ENCODE data around the gene ZNF423. TPM values are rescaled to one million over a fixed set of nuclear protein-coding genes. Genes with fewer than 3 reads are reported as not detected.
"Not testable (repeated sequence)": the region's sequence is repeated elsewhere in the genome, so short reads cannot be mapped to it uniquely, and the experiment has no call there.

The ZNF423 gene
- polyA plus RNA-seq, 5 donors, result 20.1 to 29.9 (median 23.1) TPM

DNA sequence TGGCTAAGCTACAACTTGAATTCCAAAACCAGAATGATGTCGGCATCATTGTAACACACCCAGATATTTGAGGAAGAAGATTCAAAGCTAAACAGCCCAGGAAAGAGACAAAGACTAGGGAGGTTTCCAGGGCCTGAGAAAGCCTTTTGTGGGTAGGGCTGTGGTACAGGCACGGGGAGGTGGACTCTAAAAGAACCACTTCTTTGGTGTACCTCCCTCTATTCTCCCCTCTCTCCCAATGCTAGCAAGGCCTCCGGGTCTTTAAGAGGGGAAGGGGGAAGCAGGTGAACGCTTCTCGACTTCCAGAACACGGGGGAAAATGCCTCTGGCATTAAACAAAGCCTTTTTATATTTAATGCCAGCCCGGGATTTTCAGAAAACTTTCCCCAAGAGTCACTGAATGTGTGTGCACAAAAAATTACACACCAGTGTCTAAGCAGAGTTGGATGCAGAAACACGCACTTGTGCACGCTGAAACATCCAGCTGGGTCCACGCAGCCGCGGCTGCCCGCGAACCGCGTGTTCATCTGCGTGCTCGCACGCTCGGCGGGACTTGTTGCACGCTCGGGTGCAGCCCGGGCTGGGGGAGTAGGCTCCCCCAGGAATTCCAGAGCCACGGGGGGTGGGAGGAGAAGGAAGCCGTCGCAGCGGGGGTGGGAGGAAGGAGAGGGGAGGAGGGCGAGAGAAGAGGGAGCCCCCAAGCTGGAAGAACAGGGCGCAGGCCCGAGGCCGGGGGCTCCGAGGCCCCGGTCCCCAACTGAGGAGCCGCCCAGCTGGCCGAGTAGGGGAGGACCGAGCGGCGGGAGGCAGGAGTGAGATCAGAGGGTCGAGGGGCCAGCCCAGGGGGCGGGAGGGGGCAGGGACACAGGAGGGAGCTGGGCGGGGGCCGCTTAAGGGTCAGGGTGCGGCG lies 20.1 kb upstream of the ZNF423 start:
- DNase-seq, result no peak

DNA sequence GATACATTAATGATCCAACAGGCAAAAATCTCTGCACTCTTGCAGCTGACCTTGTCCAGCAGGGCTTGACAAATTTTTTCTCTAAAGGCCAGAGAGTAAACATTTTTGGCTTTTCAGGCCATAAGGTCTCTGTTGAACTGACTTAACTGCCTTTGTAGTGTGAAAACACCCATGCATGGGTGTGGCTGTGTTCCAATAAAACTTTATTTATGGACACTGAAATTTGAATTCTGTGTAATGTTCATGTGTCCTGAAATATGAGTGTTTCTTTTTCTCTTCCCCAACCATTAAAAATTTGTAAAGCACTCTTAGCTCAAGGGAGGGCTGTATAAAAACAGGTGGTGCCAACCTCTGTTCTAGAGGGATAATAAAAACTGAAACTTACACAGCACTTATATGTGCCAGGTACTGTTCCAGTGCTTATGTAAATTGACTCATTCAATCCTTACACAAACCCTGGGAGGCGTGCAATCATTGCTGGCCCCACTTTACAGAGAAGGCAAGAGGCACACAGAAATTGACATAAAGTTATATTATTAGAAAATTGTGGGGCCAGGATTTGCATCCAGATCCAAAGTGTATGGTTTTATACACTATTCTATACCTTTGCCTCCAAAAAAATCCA lies 18.8 kb upstream of the ZNF423 start:
- no peak for DNase-seq

DNA sequence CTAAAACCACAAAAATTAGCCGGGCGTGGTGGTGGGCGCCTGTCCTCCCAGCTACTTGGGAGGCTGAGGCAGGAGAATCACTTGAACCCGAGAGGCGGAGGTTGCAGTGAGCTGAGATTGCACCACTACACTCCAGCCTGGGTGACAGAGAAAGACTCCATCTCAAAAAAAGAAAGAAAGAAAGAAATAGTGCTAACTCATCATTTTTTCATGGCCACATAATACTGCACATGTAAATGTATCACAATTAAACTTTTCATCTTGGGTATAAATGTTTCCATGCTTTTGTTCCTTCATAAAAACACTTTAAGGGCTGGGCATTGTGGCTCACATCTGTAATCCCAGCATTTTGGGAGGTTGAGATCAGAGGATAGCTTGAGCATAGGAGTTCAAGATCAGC lies 15.9 kb upstream of the ZNF423 start:
- DNase-seq, result not testable (repeated sequence)

DNA sequence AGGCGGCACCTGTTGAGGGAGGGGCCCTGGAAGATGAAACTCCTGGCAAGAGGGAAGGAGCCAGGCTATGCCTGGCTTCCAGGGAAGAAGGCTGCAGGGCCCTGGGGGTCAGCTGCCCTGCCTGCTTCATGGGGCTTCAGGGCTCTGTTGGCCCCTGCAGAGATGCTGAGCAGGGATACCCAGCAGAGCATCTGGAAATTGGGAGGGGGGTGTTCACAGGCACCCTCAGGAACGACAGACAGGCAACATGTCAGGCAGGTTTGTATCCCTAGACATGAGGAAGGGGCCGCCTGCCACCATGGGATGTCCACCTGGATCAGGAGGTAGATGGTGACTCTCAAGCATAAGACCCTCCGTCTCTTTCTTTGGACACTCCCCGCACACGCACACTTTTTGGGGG lies 13.8 kb upstream of the ZNF423 start:
- DNase-seq, result no peak

DNA sequence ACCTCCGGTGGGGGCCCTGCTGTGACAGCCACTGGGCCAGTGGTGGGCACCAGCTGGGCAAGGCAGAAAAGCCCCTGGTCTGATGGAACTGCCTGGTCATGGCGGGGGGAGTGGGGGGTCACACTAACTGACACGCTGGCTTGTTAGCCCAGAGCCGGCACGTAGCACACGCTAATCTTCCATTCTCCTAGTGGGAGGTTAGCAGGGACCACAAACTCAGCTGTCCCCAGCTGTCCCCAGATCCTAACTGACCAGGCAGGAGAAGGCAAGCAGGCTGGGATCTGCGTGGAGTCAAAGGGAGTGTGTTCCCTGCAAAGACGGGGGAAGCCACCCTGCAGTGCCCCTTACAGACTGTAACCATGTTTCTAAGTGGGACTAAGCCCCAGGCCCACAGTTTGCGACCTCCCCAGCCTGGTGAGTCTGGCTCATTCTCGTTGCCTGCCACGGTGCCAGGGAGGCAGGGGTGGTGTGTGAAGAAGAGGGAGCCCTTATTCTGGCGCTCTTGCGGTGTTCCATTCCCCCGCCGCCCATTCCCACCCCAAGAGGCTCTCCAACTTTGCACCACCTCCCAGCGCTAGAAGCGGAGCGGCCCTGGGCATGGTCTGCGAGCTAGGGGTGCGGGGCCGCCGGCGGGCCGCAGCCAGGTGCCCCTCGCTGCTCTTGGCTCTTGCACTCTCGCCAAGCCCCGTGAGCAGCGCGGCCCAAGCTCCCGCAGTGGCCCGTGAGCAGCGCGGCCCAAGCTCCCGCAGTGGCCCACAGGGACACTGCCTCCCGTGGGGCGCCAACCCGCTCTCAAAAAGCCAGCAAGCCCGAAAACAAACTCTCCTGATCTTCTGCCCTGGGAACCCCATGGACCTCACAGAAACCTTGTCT lies 12.1 kb upstream of the ZNF423 start:
- DNase-seq, result no peak

DNA sequence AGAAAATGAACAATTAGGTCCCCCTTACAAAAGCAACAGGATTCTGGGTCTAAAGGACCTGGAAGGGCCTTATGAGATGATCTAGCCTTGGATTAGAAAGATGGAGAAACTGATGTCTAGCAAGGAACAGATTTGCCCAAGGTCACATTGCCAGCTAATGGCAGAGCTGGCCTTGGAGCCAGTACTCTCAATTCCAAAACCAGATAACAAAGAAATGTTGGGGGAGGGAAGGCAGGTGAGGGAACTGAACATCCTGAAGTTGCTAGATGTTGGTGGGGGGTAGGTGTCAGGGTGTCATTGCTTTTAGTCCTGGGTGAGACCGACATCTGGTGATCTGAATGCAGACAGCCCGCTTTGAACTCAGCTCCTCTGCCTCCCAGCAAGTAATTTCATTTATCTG lies 11.3 kb upstream of the ZNF423 start:
- DNase-seq, result no peak

DNA sequence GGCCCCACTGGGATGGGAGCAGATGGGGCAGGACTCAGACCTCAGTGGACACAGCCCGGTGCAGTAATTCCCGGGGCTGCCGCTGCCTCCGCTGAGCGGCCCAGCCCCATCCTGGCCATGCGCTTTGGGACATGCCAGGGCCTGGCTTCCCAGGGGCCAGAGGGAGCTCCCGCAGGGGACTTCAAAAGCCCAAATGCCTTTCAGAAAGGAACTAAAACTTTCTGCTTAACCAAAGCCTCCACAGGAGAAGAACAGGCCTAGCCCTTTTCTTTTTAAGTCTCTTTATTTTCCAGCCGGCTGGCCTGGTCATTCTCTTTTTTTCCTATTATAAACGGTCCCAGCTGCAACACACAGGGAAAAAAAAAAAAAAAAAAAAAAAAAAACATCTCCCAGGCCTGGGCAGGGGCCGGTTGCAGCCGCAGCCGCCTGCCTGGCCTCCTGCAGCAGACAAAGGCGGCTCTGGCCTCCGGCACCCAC lies 10.7 kb upstream of the ZNF423 start:
- no peak for DNase-seq

DNA sequence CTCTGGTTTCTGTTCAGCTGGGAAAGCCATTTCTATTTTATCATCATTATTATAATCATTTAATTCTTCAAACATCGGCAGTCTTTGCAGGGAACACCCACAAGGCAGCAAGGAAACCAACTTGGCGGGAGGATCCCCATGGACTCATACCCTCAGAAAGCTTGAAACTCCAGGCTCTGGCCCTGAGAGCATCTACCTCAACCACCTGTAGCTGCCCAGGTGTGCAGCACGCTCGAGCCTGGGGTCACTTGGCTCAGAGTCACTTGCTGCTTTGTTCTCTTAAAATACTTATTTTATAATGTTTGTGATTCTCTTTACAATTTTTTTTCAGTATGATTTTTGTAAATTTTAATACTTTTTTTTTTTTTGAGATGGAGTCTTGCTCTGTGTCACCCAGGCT lies 6.8 kb upstream of the ZNF423 start:
- DNase-seq, result no peak

DNA sequence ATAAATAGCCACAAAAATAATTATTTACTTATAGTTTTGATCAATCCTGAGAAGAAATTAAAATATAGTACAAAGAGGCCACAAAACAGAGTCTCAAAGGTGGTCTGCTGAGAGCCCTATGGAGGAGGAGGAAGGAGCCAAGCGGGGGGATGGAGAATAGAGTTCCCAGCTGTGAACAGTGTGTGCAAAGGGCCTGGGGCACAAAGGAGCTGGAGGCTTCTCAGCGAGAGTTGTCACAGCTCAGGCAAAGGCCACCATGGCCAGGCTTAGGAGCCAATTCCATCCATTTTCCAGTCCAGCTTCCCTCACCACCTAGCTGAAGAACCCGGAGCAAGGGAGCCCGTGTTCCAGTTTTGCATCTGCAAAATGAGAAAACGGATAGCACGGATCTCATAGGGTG lies 5.4 kb upstream of the ZNF423 start:
- DNase-seq, result no peak

DNA sequence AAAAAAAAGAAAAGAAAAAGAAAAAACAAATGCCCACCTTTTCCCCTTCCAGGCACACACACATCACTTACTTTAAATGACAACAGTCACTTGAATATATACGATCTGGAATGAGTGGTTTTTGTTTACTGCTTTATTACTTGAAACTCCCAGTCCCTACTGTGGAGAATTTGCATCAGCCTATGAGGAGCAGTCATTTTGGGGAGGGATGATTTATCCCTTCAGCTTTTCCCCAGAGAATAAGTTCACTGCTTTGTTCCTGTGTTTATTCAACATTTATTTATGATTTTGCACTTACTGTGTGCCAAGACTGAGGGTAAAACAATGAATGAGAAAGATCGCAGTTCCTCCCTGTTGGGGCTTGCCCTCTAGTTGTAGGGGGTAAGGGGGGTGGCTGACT lies 4.7 kb upstream of the ZNF423 start:
- no peak for DNase-seq

DNA sequence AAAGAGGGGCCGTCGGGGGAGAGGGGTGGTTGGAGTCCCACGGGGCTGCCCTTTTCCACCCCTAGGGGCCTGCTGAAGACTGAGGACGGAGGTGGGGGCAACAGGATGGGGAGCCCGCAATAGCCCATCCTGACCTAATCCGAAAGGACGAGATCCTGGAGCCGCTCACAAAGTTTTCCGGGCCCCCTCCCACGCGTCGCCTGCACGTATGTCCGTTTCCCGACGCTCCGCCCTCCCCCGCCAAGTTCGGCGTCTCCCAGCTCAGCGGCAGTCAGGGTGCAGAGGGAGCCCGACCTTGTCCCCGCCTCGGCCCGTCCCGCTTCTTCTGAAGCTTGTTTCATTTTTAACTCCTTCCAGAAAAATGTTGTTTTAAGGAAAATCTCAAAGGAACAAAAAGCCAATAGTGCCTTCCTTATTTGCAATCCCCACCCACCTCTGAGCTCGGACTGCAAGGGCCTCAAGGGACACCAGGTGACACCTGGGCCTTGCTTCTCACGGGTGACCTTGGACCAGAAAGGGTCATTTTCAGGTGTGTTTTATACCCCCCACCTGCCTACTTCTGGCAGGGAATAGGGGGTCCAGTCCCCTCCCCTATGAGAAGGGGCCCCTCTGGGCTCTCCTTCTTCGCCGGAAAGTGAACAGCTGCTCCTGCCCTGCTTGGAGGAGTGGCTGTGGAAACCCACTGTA lies 3.4 kb upstream of the ZNF423 start:
- DNase-seq, result peak; percentile 77 to 80

DNA sequence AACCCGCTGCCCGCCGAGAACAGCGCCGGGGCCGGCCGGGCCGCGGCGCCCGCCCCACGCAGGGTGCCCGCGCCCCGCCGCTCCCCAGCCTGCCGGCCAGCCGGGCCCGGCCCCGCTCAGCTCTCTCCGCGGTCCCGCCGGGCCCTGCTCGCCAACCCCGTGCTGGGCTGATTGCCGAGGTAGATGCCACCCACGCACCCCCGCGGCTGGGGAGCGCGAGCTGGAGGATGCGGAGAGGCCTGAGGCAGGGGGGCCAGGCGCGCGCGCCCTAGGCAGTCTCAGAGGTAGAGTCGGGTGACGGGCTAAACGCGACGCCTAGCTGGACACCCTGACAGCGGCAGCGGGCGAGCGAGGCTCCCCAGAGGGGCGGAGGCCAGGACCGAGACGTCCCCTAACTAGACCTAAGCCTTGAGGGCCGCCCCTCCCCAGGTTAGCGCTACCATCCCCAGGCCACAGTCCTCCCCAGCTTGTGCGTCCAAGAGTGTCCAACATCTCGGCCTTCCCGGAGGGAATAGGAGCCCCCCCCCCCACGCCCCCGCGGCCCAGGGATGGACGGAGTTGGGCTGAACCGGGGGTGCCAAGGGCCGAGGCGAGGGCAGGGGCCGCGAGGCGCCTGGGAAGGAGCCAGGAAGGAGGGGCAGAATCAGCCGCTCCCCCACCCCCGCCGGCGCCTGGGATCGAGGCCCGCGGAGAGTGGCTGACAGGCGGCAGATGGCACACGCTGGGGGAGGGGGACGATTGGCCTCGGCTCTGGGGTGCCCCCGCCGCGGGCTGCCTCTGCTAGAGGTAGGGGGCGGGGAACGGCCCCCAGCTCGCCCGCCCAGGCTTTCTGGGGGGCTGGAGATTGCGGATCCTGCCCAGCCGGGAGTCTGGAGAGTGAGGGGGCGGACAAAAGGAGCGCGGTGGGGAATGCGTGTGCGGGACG lies 2.5 kb upstream of the ZNF423 start:
- peak; percentile 55 to 70 for DNase-seq

DNA sequence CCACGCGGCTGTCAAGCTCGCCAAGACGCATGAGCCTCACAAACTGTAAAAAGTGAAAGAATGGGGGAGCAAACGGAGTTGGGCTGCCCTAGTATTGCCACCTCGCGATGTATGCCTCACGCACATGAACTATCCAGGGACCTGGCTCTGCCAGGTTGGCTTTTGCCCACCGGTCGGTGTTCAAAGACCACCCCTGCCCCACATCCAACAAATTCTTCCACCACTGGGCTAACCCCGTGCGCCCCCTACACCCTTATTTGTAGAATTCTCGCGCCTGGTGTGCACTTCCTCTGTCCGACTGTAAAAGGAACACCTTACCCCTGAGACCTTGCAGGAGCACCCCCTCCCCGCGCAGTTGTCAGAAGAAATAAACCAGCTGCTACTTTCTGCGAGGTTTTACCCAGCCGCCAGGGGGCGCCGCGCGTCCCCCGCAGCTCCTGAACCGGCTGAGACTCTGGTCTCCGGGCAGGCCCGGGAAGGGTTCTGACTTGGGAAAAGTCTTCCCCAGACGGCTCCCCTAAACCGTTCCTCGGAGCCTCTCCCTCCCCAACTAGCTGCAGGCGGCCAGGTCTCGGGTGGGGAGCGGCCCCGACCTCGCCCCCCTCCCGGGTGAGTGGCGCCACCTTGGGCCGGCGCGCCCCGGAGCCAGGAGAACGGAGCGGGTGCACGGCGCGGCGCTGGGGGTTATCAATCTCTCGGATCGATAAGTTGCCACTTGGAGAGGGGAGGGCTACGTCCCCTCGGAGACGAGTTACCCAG lies 1.7 kb upstream of the ZNF423 start:
- peak; percentile 54 to 59 for DNase-seq

DNA sequence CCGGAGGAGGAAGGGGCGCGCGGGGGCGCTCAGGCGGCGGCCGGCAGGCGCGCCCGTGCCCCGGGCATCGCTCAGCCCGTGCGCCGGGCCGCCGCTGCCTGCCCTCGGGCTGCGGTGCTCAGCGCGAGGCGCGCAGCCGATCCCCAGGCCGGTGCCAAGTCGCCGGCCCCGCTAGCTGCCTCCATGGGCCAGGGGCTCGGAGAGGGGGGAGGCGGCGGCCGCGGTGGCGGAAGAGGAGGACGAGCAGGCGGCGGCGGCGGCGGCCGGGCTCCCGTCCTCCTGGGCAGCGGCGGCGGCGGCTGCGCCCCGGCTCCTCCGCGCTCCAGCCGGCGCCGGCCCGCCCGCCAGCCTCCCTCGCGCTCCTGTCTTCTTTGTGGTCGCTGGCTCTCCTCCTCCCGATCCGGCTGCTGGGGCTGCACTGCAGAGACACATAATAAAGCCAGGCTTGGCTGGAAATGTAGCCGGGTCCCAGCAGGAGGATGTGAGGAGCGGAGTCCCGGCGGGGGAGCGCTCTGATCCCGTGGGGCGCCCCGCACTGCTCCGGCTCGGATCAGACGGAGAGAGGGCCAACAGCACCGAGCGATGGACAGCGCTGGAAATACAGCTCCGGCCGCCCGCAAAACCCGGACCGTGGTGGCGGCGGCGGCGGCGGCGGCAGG lies 889 bp upstream of the ZNF423 start:
- peak; percentile 81 to 86 for DNase-seq

DNA sequence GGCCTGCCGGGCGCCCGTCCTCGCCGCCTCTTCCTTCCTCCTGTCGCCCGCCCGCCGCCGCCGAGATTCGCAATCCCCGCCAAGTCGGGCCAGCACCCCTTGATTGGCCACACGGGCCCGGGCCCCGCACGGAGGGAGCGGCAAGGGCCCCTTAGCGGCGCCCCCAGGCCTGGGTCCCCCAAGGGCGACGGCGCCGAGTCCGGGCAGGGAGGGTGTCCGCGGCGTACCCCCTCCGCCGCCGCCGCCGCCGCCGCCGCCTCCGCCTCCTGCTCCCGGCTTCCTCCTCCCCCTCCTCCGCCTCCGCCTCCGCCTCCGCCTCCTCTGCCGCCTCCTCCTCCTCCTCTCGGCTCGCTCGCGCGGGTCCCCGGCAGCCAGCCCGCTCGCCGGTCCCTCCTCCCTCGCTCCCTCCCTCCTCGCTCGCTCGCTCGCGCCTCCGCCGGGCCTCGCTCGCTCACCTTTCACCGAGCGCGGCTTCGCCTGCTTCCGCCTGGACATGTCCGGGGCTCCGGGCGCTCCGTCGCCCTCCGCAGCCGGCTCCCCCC lies 561 bp downstream of the ZNF423 start:
- DNase-seq, result peak; percentile 86 to 89

DNA sequence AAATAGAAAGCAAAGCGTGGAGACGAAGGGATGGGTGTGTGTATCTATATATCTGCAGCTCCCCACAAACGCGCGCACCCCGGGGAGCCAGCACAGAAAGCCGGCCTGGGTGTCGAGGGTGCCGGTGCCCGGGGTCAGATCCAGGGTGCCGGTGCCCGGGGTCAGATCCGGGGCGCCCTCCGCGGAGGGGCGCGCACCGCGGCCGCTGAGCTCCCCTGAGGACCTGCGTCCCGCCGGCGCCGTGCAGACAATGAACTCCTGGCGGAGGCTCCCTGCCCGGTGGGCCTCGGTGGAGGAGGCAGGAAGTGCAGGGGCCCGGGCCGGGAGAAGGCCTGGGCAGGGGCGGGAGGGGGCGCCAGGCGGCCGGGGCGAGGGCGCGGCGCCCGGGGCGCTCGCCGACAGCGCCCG lies 1.1 kb downstream of the ZNF423 start:
- no peak for DNase-seq

DNA sequence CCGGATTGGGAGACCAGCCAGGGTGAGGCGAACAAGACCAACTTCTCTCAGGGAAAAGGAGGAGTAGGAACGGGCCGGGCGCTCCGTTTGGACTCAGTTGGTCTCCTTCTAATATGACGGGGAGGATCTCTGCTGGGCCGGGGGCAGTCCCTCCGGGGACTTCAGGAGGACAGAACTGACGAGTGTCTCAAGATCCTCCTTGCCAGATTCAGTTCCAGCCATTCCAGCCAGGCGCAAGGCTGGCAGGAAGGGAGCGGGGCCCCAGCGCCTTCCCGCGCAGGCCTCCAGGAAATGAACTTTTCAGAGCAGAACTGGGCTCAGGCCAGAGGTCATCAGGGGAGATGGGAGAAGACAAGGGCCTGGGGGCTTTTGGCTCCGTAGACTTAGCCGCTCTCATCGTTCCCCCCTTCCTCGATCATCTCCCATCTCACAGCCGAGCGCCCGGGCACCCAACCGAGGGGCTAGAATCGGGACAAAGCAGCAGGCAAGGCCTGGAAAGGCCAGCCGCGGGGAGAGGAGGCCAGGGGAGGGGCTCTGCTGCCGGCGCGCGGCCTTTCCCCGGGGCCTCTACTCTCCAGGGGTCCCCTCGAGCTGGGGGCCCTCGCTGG lies 1.6 kb downstream of the ZNF423 start:
- DNase-seq, result no peak

DNA sequence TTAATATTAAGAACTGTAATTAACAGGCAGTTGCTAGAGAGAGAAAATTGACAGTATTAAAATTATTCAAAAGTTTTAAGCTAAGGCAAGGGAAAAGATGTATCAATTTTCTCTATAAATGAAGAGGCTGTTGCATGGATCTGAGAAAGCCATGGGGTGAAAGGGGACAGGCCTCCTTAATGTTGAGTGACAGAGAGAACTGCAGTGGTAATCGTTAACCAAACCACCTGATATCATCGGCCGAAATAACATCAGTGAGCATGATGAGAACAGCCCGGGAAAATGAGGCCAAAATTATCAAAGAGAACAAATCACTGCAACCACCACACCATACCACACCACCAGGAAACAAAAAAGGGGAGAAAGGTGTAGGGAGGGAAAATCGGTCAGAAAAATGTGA lies 3.6 kb downstream of the ZNF423 start:
- DNase-seq, result no peak

DNA sequence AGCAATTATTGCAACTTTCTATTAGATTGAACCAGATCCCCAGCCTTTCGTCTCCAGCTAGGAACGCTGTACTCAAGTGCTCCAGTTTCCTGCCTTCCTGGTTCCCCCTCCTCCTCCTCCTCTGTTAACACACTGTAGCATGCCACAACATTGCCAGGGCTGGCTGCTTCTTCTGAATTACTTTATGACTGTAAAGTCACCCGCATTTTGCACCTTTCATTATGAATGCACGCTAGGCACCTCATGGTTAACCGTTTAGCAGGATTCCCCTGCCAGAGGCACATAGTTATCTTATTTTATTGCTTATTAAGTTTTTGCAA lies 4.5 kb downstream of the ZNF423 start:
- DNase-seq, result no peak
